AG10803 (cell line): Measurements from ENCODE around the gene HSPG2.

Experiments
- DNase-seq: peaks from one replicate; pipeline ENCODE4 v3.0.0; 2010; ENCODE audit warnings: low read depth
- H3K4me3 ChIP-seq: 2 replicates; pipeline ENCODE4 v1.5.1; 2011; ENCODE audit warnings: mild to moderate bottlenecking, low read length, control low read depth
- CTCF ChIP-seq: conservative IDR thresholded peaks from 2 replicates; pipeline ENCODE4 v1.5.1; 2011; ENCODE audit warnings: mild to moderate bottlenecking, low read length, control low read depth, inconsistent platforms

Gene HSPG2

GRCh38 chr1:21904704-21905520, 32.2 kb downstream of the HSPG2 start:
- DNase-seq: peak; percentile 83
- H3K4me3 ChIP-seq: no peak overlapping the region
- TF ChIP-seq CTCF: no peak

GRCh38 chr1:21904454-21904703, 32.7 kb downstream of the HSPG2 start:
- TF ChIP-seq CTCF: no peak
- DNase-seq: no peak
- no peak overlapping the region for H3K4me3 ChIP-seq

- no peak for TF ChIP-seq CTCF
- no peak for DNase-seq
- no peak overlapping the region for H3K4me3 ChIP-seq
Observed at GRCh38 chr1:21903638-21904453, 33.3 kb downstream of the HSPG2 start.

GRCh38 chr1:21902026-21903012, 34.8 kb downstream of the HSPG2 start:
- no peak for DNase-seq
- no peak overlapping the region for H3K4me3 ChIP-seq
- no peak for TF ChIP-seq CTCF

GRCh38 chr1:21901473-21901847, 35.6 kb downstream of the HSPG2 start:
- peak; percentile 17 for TF ChIP-seq CTCF
- no peak overlapping the region for H3K4me3 ChIP-seq
- peak; percentile 81 for DNase-seq

GRCh38 chr1:21900766-21901472, 36.2 kb downstream of the HSPG2 start:
- TF ChIP-seq CTCF: no peak
- no peak for DNase-seq
- no peak overlapping the region for H3K4me3 ChIP-seq
